ENCODE data around the gene GRIN2C. TPM values are rescaled to one million over a fixed set of nuclear protein-coding genes. Genes with fewer than 3 reads are reported as not detected.

The GRIN2C gene
- total RNA-seq, 4 donors from 2014 or later, result 0.17 to 2.5 (median 0.50) TPM

GRCh38 chr17:74798239-74798707, 61.4 kb downstream of the GRIN2C start:
- no peak for TF ChIP-seq POLR2AphosphoS5 (IDR thresholded peaks at IDR 0.05)
- no peak for TF ChIP-seq EP300 (IDR thresholded peaks at IDR 0.05)
- no peak for TF ChIP-seq POLR2A (IDR thresholded peaks at IDR 0.05; ENCODE audit: low read depth)
- no peak for TF ChIP-seq CTCF (IDR thresholded peaks at IDR 0.05)
- Histone ChIP-seq H3K4me3 (no peak overlapping the region), H3K36me3 (peaks cover 36 to 93% (median 75%) of the 10 kb centered on the region in 4 donors), H3K4me1 (no peaks in the 10 kb centered on the region), H3K9me3 (no peaks in the 10 kb centered on the region), H3K27ac (replicated peaks in 1 of 4) (no peak overlapping the region), H3K27me3 (no peaks in the 10 kb centered on the region)
- intact Hi-C loops (cut with DNase I), result loop anchor here (5.0 to 10.0 kb wide), 2 partner anchors 54 to 157 kb away; no protein-coding TSS in a partner anchor
- no peak for DNase-seq (ENCODE audit: extremely low spot score)
- WGBS, result 87% methylated on average over 7 of the region's 8 CpGs

- no peak for DNase-seq (ENCODE audit: extremely low spot score)
- Histone ChIP-seq H3K36me3 (peaks cover 34 to 95% (median 77%) of the 10 kb centered on the region in 4 donors), H3K4me1 (no peaks in the 10 kb centered on the region), H3K9me3 (no peaks in the 10 kb centered on the region), H3K27me3 (no peaks in the 10 kb centered on the region), H3K4me3 (no peak overlapping the region), H3K27ac (replicated peaks in 1 of 4) (no peak overlapping the region)
- no peak for TF ChIP-seq POLR2AphosphoS5 (IDR thresholded peaks at IDR 0.05)
- TF ChIP-seq POLR2A (IDR thresholded peaks at IDR 0.05; ENCODE audit: low read depth), result no peak
- TF ChIP-seq EP300 (IDR thresholded peaks at IDR 0.05), result no peak
- TF ChIP-seq CTCF (IDR thresholded peaks at IDR 0.05), result no peak
- WGBS, result 93% methylated on average over 4 of the region's 4 CpGs
- intact Hi-C loops (cut with DNase I), result loop anchor here (5.0 to 10.0 kb wide), 2 partner anchors 54 to 157 kb away; no protein-coding TSS in a partner anchor
These were observed 61.9 kb downstream of the GRIN2C start for GRCh38 chr17:74797824-74798223.

GRCh38 chr17:74796866-74797265, 62.8 kb downstream of the GRIN2C start:
- TF ChIP-seq POLR2A (IDR thresholded peaks at IDR 0.05; ENCODE audit: low read depth) (no peak), EP300 (IDR thresholded peaks at IDR 0.05) (no peak), CTCF (IDR thresholded peaks at IDR 0.05) (no peak), POLR2AphosphoS5 (IDR thresholded peaks at IDR 0.05) (no peak)
- Histone ChIP-seq H3K4me3 (no peak overlapping the region), H3K27ac (replicated peaks in 1 of 4) (no peak overlapping the region), H3K4me1 (no peaks in the 10 kb centered on the region), H3K9me3 (no peaks in the 10 kb centered on the region), H3K27me3 (no peaks in the 10 kb centered on the region), H3K36me3 (peaks cover 33 to 100% (median 81%) of the 10 kb centered on the region in 4 donors)
- 86% methylated on average over 6 of the region's 6 CpGs for WGBS
- intact Hi-C loops (cut with DNase I), result loop anchor here (5.0 to 10.0 kb wide), 2 partner anchors 55 to 158 kb away; no protein-coding TSS in a partner anchor
- DNase-seq (ENCODE audit: extremely low spot score), result no peak

- peaks cover 33 to 99% (median 77%) of the 10 kb centered on the region in 4 donors for H3K36me3 ChIP-seq
- DNase-seq (ENCODE audit: extremely low spot score), result no peak
- no peak overlapping the region for H3K4me3 ChIP-seq
- peaks cover 0 to 3% (median 2%) of the 10 kb centered on the region in 4 donors for H3K4me1 ChIP-seq
- no peak overlapping the region for H3K27ac ChIP-seq (replicated peaks in 1 of 4)
- 100% methylated on average over 2 of the region's 4 CpGs for WGBS
- H3K27me3 ChIP-seq, result no peaks in the 10 kb centered on the region
- no peak for TF ChIP-seq POLR2AphosphoS5 (IDR thresholded peaks at IDR 0.05)
- no peak for TF ChIP-seq POLR2A (IDR thresholded peaks at IDR 0.05; ENCODE audit: low read depth)
- TF ChIP-seq CTCF (IDR thresholded peaks at IDR 0.05), result no peak
- no peak for TF ChIP-seq EP300 (IDR thresholded peaks at IDR 0.05)
- intact Hi-C loops (cut with DNase I), result loop anchor here (5.0 to 10.0 kb wide), 2 partner anchors 56 to 159 kb away; no protein-coding TSS in a partner anchor
- no peaks in the 10 kb centered on the region for H3K9me3 ChIP-seq
These were observed 63.5 kb downstream of the GRIN2C start for GRCh38 chr17:74796211-74796610.

Data from esophagus muscularis mucosa (tissue), 4 donors.